Effector memory CD4-positive, alpha-beta T cell (primary cell): Measurements from ENCODE around the gene IL4I1.

Experiments
- DNase-seq, 3 donors: peaks; one replicate each; pipeline ENCODE4 v3.0.0-alpha.2; 2020
- H3K27ac ChIP-seq: 2 replicates; pipeline ENCODE4 v1.7.0; 2013; ENCODE audit warnings: mild to moderate bottlenecking, low read length, moderate library complexity; ENCODE audit not compliant: insufficient read depth, poor library complexity, severe bottlenecking
- H3K27me3 ChIP-seq: replicated peaks from 2 replicates; pipeline ENCODE4 v1.7.0; 2013; ENCODE audit warnings: mild to moderate bottlenecking, low read length; ENCODE audit not compliant: insufficient read depth, control insufficient read depth, poor library complexity, severe bottlenecking
- H3K36me3 ChIP-seq: 2 replicates; pipeline ENCODE4 v1.7.0; 2013; ENCODE audit warnings: mild to moderate bottlenecking, low read length, moderate library complexity; ENCODE audit not compliant: control insufficient read depth, insufficient read depth
- H3K4me1 ChIP-seq: 2 replicates; pipeline ENCODE4 v1.7.0; 2013; ENCODE audit warnings: low read length, mild to moderate bottlenecking; ENCODE audit not compliant: control insufficient read depth, insufficient read depth, poor library complexity, severe bottlenecking
- H3K4me3 ChIP-seq: 2 replicates; pipeline ENCODE4 v1.7.0; 2013; ENCODE audit warnings: low read length, low read depth, mild to moderate bottlenecking; ENCODE audit not compliant: insufficient read depth, poor library complexity, severe bottlenecking
- H3K9me3 ChIP-seq: 2 replicates; pipeline ENCODE4 v1.7.0; 2013; ENCODE audit warnings: mild to moderate bottlenecking, low read length, moderate library complexity; ENCODE audit not compliant: control insufficient read depth

IL4I1 gene

GRCh38 chr19:49924004-49924880 lies 27.6 kb upstream of the IL4I1 start:
- Histone ChIP-seq H3K27me3 (no peaks in the 10 kb centered on the region), H3K9me3 (no peaks in the 10 kb centered on the region), H3K4me1 (peaks cover 20% of the 10 kb centered on the region), H3K36me3 (peaks cover 36% of the 10 kb centered on the region), H3K27ac (no peak overlapping the region), H3K4me3 (no peak overlapping the region)
- DNase-seq = no peak

GRCh38 chr19:49923055-49924003 lies 26.6 kb upstream of the IL4I1 start:
- Histone ChIP-seq H3K36me3 (peaks cover 42% of the 10 kb centered on the region), H3K27ac (no peak overlapping the region), H3K9me3 (no peaks in the 10 kb centered on the region), H3K4me3 (no peak overlapping the region), H3K27me3 (no peaks in the 10 kb centered on the region), H3K4me1 (peaks cover 16% of the 10 kb centered on the region)
- DNase-seq = no peak

- H3K9me3 ChIP-seq = no peaks in the 10 kb centered on the region
- H3K4me3 ChIP-seq = no peak overlapping the region
- no peak overlapping the region for H3K27ac ChIP-seq
- H3K36me3 ChIP-seq = peaks cover 48% of the 10 kb centered on the region
- no peak for DNase-seq
- peaks cover 7% of the 10 kb centered on the region for H3K4me1 ChIP-seq
- H3K27me3 ChIP-seq = no peaks in the 10 kb centered on the region
These were observed 25.4 kb upstream of the IL4I1 start for GRCh38 chr19:49921871-49922795.

DNA sequence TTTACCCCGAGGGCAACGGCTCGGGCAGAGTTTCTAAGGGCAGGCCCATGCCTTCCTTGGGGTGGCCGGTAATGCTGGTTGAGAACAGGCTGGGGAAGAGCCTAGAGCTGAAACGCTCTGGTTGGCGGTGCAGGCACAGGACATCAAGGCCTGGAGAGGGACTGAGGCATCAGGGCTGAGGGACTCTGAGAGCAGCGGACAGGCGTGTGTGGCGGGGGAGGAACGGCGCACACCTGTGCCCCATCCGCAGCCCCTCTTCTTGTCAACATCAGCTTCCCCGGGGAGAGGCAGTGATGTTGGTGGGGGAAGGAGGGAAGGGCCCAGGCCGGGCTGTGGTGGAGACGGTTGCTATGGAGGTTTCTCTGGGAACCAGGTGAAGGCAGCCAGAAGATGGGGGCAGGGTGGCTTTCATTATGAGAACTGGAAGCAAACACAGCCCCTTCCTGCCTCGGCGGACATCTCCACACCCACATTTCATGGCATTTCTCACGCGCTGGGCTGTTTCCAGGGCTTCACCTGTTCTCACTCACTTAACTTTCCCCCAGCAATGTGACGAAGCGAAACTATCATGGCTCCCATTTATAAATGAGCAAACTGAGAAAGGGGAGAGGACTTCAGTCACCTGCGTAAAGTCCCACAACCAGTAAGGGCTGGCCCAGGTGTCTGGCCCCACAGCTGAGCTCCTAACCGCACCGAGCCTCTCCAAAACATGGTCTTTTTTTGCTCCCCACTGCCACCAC lies 24.1 kb upstream of the IL4I1 start:
- DNase-seq = no peak
- H3K4me1 ChIP-seq = peaks cover 7% of the 10 kb centered on the region
- no peak overlapping the region for H3K27ac ChIP-seq
- H3K27me3 ChIP-seq = no peaks in the 10 kb centered on the region
- peaks cover 50% of the 10 kb centered on the region for H3K36me3 ChIP-seq
- no peaks in the 10 kb centered on the region for H3K9me3 ChIP-seq
- no peak overlapping the region for H3K4me3 ChIP-seq

DNA sequence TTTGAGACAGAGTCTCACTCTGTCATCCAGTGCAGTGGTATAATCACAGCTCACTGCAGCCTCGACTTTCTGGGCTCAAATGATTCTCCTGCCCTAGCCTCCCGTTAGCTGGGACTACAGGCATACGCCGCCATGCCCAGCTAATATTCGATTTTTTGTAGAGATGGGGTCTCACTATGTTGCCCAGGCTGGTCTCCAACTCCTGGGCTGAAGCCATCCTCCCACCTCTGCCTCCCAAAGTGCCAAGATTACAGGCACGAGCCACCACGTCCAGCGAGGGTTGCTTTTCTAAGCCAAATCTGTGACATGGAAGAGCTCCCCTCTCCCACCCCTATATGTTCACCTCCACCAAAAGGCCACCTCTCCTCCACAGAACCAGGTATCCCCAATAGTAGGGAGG lies 21.4 kb upstream of the IL4I1 start:
- no peak overlapping the region for H3K27ac ChIP-seq
- H3K4me3 ChIP-seq = no peak overlapping the region
- no peaks in the 10 kb centered on the region for H3K9me3 ChIP-seq
- peaks cover 4% of the 10 kb centered on the region for H3K4me1 ChIP-seq
- no peak for DNase-seq
- H3K36me3 ChIP-seq = peaks cover 45% of the 10 kb centered on the region
- no peaks in the 10 kb centered on the region for H3K27me3 ChIP-seq

DNA sequence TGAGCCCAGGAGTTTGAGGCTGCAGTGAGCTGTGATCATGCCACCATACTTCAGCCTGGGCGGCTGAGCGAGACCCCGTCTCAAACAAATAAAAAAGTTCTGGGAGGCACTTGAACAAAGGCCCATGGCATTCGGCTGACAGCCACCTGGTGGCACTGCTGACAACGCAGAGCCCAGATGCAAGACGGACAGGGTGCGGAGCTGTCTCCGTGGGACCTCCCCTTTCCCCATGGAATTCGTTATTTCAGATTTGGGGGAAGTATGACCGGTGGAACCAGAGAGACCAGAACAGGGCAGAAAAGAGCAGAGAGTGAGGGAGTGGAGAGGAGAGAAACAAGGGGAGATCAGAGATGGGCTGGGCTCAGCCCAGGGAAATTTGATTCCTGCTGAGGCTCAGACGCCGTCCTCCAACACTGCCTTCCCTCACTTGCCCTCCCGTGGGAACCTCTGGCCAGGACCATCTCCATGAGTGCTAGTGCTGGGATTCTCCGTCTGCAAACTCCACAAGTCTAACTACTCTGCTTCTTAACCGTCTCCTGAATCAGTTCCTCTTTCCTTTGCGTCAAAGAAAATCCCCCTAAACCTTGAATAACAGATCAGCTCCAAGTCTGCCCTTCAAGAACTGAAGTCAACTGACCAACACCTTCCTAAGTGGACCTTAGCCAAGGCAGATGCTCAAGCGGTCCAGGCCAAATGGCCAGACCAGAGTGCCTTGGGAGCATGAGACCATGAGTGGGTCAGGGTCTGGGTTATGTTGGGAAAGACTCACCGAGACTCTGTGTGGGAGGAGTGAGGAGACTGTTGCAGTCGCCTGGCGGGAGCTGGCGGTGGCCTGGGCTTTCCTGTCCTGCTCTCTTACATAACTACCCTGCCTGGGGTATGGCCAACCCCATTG lies 20.4 kb upstream of the IL4I1 start:
- Histone ChIP-seq H3K36me3 (peaks cover 45% of the 10 kb centered on the region), H3K27me3 (no peaks in the 10 kb centered on the region), H3K4me1 (peaks cover 3% of the 10 kb centered on the region), H3K4me3 (no peak overlapping the region), H3K27ac (no peak overlapping the region), H3K9me3 (no peaks in the 10 kb centered on the region)
- DNase-seq = no peak

GRCh38 chr19:49915271-49915670 lies 18.6 kb upstream of the IL4I1 start:
- no peak for DNase-seq
- H3K27ac ChIP-seq = no peak overlapping the region
- no peaks in the 10 kb centered on the region for H3K9me3 ChIP-seq
- peaks cover 40% of the 10 kb centered on the region for H3K36me3 ChIP-seq
- no peak overlapping the region for H3K4me3 ChIP-seq
- peaks cover 11% of the 10 kb centered on the region for H3K4me1 ChIP-seq
- H3K27me3 ChIP-seq = no peaks in the 10 kb centered on the region

DNA sequence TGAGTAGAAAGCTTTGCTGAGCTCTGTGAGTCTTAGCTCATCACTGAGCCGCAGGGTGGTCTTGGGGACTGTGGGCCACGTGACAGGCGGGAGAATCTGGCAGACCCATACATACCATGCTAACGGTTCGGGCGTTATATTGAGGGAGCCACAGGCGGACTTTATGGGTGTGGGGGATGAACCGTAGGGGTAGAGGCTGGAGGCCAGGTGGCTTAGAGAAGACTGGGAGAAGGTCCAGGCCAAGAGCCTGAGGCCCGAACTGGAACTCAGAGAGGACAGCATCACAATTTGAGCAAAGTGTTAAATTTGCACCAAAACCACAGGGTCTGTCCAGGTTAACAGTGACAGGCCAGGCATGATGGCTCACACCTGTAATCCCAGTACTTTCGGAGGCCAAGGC lies 17.0 kb upstream of the IL4I1 start:
- no peaks in the 10 kb centered on the region for H3K27me3 ChIP-seq
- H3K4me3 ChIP-seq = no peak overlapping the region
- no peaks in the 10 kb centered on the region for H3K9me3 ChIP-seq
- H3K27ac ChIP-seq = no peak overlapping the region
- H3K4me1 ChIP-seq = peaks cover 11% of the 10 kb centered on the region
- H3K36me3 ChIP-seq = peaks cover 48% of the 10 kb centered on the region
- DNase-seq = no peak
